ENCODE measurements around the gene MINDY4.

MINDY4 gene

GRCh38 chr7:30776971-30777370 is 5.8 kb downstream of the MINDY4 start:
- no peak for DNase-seq

GRCh38 chr7:30778255-30779025 is 7.2 kb downstream of the MINDY4 start:
- no peak for DNase-seq

- no peak for DNase-seq
These were observed 8.4 kb downstream of the MINDY4 start for GRCh38 chr7:30779574-30779973.

GRCh38 chr7:30780941-30781340 is 9.7 kb downstream of the MINDY4 start:
- no peak for DNase-seq

- DNase-seq: no peak
These were observed 11.5 kb downstream of the MINDY4 start for GRCh38 chr7:30782690-30783089.

DNA sequence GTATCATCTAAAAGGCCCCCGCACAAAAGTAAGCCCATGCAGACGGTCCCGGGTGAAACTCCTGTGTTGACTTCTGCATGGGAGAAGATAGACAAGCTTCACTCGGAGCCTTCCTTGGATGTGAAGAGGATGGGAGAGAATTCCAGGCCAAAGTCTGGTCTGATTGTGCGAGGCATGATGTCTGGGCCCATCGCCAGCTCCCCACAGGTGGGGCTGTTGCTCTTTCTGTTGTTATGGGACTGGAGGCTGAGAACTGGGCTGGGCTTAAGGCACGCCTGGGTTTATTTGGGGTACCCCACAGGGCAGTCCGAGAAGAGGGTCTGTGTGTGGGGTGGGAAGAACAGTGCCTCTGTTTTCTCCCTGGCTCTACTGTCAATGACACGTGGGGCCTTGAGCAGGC is 14.6 kb downstream of the MINDY4 start:
- no peak for DNase-seq

- DNase-seq: no peak
These were observed 16.3 kb downstream of the MINDY4 start for GRCh38 chr7:30787486-30787885.

DNA sequence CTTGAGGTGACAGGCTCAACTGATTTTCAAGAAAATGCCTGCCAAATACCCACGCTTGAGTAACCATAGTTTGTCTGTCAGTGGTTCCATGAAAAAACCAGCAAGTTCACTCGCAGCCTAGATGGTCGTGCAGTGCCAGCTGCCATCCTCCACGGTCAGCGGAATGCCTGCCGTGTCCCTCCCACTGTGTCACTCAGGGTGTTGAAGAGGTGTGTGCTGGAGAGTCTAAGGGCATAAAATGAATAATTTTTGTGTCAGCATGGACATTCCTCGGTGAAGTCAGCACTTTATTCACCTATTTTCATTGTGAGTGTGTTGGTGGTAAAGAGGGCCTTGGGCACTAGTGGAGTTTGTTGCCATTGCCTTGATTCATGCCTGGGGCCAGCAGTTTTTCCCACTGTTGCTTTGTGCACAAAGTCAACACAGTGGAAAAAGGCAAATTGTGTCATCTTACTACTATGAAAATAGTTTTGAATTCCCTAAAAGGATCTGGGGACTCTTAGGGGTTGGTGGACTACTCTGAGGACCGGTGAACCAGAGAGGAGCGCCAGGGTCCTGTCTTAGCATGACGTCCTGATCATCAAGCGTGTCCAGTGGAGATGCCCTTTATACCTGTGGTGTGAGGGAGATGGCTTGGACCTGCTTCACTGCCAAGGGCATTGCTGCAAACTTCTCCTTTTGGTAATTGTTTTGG is 17.6 kb downstream of the MINDY4 start:
- DNase-seq: no peak

DNA sequence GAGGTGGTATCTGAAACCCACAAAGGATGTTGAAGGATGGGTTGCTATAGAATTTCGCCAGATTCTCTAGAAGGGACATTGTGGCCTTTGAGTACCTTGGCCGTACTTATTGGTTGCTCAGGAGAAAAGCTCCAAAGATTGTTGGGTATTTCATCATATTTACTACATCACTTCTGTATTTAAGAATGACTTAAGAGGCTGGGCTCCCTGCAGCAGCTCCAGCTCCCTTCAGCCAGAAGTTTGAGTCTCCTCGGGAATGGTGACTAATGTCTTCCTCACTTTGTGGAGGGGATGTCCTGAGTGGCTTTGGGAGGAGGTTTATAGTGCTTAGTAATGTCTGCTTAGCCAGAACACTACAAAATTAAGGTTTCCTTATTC is 18.1 kb downstream of the MINDY4 start:
- DNase-seq: no peak

- no peak for DNase-seq
These were observed 19.1 kb downstream of the MINDY4 start for GRCh38 chr7:30790356-30790755.

DNA sequence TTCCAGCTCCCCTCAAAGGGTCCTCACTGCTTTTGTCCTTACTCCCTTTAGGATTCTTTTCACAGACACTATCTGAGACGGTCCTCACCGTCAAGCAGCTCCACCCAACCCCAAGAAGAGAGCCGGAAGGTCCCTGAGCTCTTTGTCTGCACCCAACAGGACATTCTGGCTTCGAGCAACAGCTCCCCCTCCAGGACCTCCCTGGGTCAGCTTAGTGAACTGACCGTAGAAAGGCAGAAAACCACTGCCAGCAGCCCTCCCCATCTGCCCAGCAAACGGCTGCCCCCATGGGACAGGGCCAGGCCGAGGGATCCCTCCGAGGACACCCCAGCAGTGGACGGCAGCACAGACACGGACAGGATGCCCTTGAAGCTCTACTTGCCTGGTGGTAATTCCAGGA is 19.9 kb downstream of the MINDY4 start:
- no peak for DNase-seq

GRCh38 chr7:30795161-30795948 is 24.1 kb downstream of the MINDY4 start:
- DNase-seq: no peak

DNA sequence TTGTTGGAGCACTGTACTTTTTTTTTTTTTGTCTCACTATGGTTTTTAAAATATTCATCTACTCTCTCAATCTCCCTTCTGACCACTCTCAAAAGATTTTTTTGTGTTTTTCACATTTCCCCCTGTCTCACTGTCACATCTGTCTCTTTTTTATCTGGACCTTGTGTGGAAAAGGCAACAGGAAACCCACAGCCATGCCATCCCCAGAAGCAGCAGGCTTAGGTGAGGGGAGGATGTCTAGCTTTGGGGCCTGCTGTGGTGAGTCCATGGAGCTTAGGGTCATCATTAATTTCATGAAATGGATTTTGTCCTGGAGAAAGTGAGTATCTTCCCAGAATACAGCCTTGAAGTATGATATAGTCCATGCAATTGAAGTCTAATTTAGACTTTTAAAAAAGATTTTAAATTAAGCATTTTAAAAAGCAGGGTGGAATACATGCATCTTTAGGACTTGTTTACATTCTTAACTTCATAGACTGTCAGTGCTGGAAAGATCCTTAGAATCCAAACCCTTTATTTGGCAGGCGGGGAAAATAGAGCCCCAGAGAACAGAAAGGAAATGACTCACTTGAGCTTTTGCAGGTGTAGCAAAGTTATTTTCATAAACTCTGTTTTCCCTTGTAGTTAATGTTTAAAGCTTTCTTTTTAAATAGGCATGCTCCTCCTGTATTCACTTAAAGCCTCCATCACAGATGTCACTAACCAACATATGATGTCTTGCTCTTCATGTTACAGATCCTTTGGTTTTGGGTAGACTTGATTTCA is 25.1 kb downstream of the MINDY4 start:
- DNase-seq: no peak

GRCh38 chr7:30797176-30798040 is 26.2 kb downstream of the MINDY4 start:
- no peak for DNase-seq

GRCh38 chr7:30799206-30799975 is 28.2 kb downstream of the MINDY4 start:
- DNase-seq: no peak

DNA sequence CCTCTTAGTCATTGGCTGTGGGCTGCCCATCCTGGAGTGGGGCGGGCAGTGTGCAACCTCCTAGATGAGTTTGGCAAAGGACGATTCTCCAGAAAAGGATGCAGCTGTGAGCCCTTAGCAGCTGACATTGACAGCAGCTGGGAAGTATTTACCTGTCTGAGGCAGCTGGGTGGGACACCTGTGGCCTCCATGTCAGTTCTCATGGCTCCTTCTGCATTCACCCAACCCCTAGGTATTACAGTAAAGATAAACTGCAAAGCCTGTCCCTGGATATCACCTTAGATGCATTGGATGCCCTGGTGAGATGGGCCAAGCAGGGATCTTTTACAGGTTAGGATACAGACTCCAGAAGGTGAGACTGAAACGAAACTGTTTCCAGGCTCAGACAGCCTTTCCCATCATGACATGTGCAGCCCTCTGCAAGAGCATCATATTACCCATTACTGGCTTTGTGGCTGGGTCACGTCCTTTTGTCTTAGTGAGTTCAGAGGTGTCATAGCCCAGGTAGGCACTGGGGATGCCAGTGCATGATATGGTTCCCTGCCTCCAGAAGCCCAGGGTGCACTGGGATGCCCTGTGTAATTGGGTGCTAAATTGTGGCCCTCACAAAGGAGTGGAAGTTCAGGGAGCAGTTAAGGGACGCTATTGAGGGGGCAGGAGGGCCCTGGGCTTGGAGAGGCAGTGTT is 28.9 kb downstream of the MINDY4 start:
- no peak for DNase-seq

DNA sequence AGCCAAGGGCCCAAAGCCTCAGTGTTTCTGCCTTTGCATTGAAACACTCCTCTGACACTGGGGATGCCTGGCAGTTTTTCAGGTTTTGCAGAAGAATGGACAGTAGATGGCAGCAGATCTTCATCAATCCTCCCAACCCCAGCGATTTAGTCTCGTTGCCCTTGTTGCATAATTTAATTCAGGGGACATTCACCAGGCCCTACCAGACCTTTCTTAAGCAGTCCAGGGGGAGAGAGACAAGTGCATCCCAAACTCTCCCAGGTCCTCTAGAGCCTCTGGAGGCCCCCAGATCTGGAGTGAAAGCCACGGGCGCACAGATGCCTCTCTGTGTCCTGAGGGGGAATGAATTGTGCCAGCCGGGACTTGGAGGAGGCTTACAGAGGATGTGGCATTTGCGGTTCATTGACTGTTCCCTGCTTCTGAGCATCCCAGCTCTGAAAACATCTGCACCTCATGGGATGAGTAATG is 29.6 kb downstream of the MINDY4 start:
- DNase-seq: peak; percentile 44

DNA sequence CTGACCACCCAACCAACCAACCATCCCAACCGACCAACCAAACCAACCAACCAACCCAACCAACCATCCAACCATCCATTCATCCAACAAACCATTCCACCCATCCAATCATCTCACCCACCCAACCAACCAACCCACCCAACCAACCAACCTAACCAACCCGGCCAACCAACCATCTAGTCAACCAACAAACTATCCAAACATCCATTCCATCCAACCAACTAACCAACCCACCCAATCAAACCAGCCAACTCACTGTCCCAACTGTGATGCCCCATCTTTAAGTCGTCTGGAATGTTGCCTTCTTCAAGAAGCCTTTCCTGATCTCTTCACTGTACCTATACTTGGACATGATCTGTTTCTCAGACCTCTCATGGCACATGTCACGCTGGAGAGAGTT is 31.6 kb downstream of the MINDY4 start:
- no peak for DNase-seq

DNA sequence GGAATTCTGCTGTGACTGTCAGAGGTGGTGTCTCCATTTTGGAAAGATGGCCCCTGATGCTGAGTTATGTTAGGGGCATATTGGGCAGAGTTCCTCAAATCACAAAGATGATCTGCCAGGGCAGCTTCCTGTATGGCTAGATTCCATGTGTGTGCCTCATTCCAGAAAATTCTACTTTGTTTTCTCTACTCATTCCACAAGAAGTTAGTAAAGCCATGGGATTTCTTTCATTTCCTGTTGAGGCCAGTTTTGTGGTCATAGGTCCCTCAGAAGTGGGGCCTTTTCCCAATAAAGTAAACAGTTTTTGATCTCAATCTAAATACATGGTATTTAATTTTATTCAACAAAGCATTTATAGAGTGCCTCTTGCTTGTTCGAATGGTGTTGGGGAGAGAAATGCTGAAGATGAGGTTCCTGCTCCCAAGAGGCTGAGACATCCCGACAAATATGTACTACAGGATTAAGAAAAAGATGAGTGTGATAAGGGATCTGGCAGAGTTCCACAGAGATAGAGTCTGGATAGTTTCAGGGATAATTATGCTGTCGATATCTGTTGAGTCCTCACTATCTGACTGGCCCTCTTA is 33.0 kb downstream of the MINDY4 start:
- no peak for DNase-seq

DNA sequence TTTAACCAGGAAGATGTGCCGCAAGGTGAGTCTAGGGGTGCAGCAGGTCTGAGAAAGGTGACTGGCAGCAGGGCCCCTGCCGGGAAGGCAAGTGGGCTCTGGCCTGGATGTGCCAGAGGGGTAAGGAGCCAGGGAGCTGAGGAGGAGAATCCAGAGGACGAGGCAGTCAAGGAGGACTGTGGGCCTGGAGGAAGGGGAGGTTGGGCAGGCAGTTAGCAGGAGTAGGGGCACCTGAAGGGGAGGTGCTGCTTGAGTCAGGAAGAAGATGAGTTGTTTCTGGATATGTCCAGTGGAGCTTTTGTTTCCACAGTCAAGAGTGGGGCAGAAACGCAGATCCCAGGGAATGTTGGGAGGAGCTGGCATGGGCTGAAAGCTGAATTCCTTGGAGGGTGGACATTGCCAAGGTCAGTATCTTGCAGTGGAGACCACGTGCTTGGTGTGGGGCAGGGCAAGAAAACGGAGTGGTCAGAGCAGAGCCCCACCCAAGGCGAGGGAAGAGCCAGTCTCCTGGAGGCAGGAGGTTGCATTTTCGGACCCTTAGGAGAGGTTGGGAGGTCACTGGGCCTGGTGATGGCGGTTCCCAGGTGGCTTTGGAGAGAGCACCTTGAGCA is 34.0 kb downstream of the MINDY4 start:
- DNase-seq: no peak
